Activated T-helper 17 cell treated with anti-CD3 and anti-CD28 coated beads, Interleukin-2, amount 50 U/mL, for 72 hours (primary cell): ENCODE results near the gene ZNF525. TPM values are rescaled to one million over a fixed set of nuclear protein-coding genes. Genes with fewer than 3 reads are reported as not detected.
"Not testable (repeated sequence)": the region's sequence is repeated elsewhere in the genome, so short reads cannot be mapped to it uniquely, and the experiment has no call there.

Source experiments
- ATAC-seq: fragments of 150-1000 bp; cut with Tn5 transposase; replicated peaks from 2 replicates; pipeline ENCODE4 v1.10.0; 2021; ENCODE audit warnings: mild to moderate bottlenecking, moderate library complexity
- H3K27ac Mint-ChIP-seq: one replicate; pipeline ENCODE4 v1.8.0; 2022; ENCODE audit warnings: mixed read lengths
- H3K27me3 Mint-ChIP-seq: one replicate; pipeline ENCODE4 v1.8.0; 2022; ENCODE audit warnings: mixed read lengths
- H3K36me3 Mint-ChIP-seq: one replicate; pipeline ENCODE4 v1.8.0; 2022; ENCODE audit warnings: low read depth, mild to moderate bottlenecking, mixed read lengths
- H3K4me1 Mint-ChIP-seq: one replicate; pipeline ENCODE4 v1.8.0; 2022; ENCODE audit warnings: mixed read lengths
- H3K4me3 Mint-ChIP-seq: one replicate; pipeline ENCODE4 v1.8.0; 2022; ENCODE audit warnings: mild to moderate bottlenecking, mixed read lengths
- H3K9me3 Mint-ChIP-seq: one replicate; pipeline ENCODE4 v1.8.0; 2022; ENCODE audit warnings: mixed read lengths
- total RNA-seq, 2 donors: library from RNA; stranded (reverse); gene quantifications; one replicate each; pipeline ENCODE4 v1.2.3, GENCODE V29; 2022

Gene ZNF525
- total RNA-seq, 2 donors from 2014 or later, result 12.0 to 24.8 TPM

GRCh38 chr19:53381376-53381775 lies 15.9 kb downstream of the ZNF525 start:
- no peaks in the 10 kb centered on the region for H3K4me1 Mint-ChIP-seq
- H3K36me3 Mint-ChIP-seq, result peaks cover 77% of the 10 kb centered on the region
- peaks cover 43% of the 10 kb centered on the region for H3K9me3 Mint-ChIP-seq
- no peak overlapping the region for H3K27ac Mint-ChIP-seq
- ATAC-seq, result peak; percentile 14
- H3K4me3 Mint-ChIP-seq, result no peak overlapping the region
- no peaks in the 10 kb centered on the region for H3K27me3 Mint-ChIP-seq

- no peak for ATAC-seq
- no peaks in the 10 kb centered on the region for H3K27me3 Mint-ChIP-seq
- H3K4me1 Mint-ChIP-seq, result no peaks in the 10 kb centered on the region
- H3K4me3 Mint-ChIP-seq, result no peak overlapping the region
- peaks cover 18% of the 10 kb centered on the region for H3K36me3 Mint-ChIP-seq
- H3K27ac Mint-ChIP-seq, result no peak overlapping the region
- peaks cover 31% of the 10 kb centered on the region for H3K9me3 Mint-ChIP-seq
Observed at GRCh38 chr19:53388168-53388567, 22.7 kb downstream of the ZNF525 start.

DNA sequence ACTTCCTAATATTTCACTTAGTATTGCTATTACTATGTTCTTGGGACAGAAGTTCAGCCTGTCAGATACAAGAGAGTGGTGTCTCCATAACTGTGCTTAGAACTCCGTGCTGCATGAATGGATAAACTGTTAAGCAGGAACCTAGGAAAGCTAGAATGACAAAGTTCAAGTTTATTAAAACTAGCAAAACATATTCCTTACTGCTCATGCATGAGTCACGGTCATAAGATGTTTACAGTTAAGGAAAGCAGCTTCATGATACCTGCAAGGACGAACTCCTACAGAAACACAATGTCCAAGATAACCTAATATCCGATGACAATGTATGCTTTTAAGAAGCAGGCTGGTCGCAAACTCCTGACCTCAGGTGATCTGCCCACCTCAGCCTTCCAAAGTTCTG lies 23.4 kb downstream of the ZNF525 start:
- H3K36me3 Mint-ChIP-seq, result peaks cover 18% of the 10 kb centered on the region
- no peaks in the 10 kb centered on the region for H3K4me1 Mint-ChIP-seq
- H3K9me3 Mint-ChIP-seq, result peaks cover 31% of the 10 kb centered on the region
- no peak for ATAC-seq
- H3K27me3 Mint-ChIP-seq, result no peaks in the 10 kb centered on the region
- no peak overlapping the region for H3K4me3 Mint-ChIP-seq
- H3K27ac Mint-ChIP-seq, result no peak overlapping the region

- Mint-ChIP-seq H3K9me3 (peaks cover 29% of the 10 kb centered on the region), H3K36me3 (peaks cover 18% of the 10 kb centered on the region), H3K4me3 (no peak overlapping the region), H3K4me1 (no peaks in the 10 kb centered on the region), H3K27me3 (no peaks in the 10 kb centered on the region), H3K27ac (no peak overlapping the region)
- ATAC-seq, result no peak
Observed at GRCh38 chr19:53389571-53389970, 24.1 kb downstream of the ZNF525 start.

GRCh38 chr19:53389978-53390377 lies 24.5 kb downstream of the ZNF525 start:
- no peak overlapping the region for H3K4me3 Mint-ChIP-seq
- H3K9me3 Mint-ChIP-seq, result peaks cover 25% of the 10 kb centered on the region
- H3K4me1 Mint-ChIP-seq, result no peaks in the 10 kb centered on the region
- no peak for ATAC-seq
- H3K36me3 Mint-ChIP-seq, result peaks cover 17% of the 10 kb centered on the region
- H3K27ac Mint-ChIP-seq, result no peak overlapping the region
- H3K27me3 Mint-ChIP-seq, result no peaks in the 10 kb centered on the region

GRCh38 chr19:53394522-53394973 lies 29.0 kb downstream of the ZNF525 start:
- ATAC-seq, result peak; percentile 1
- H3K27me3 Mint-ChIP-seq, result no peaks in the 10 kb centered on the region
- H3K27ac Mint-ChIP-seq, result peak overlapping the region; percentile 69
- peaks cover 41% of the 10 kb centered on the region for H3K36me3 Mint-ChIP-seq
- peaks cover 4% of the 10 kb centered on the region for H3K9me3 Mint-ChIP-seq
- H3K4me1 Mint-ChIP-seq, result peaks cover 8% of the 10 kb centered on the region
- H3K4me3 Mint-ChIP-seq, result peak overlapping the region; percentile 84

GRCh38 chr19:53394974-53395839 lies 29.7 kb downstream of the ZNF525 start, which contains the start of gene ZNF765:
Gene ZNF765 (plus strand): TSS chr19:53395149. CDS start chr19:53398016, 2,867 bp downstream.
- no peaks in the 10 kb centered on the region for H3K27me3 Mint-ChIP-seq
- peaks cover 3% of the 10 kb centered on the region for H3K9me3 Mint-ChIP-seq
- H3K36me3 Mint-ChIP-seq, result peaks cover 47% of the 10 kb centered on the region
- ATAC-seq, result peak; percentile 99
- H3K27ac Mint-ChIP-seq, result peak within 1 kb of the TSS; percentile 69
- peak within 1 kb of the TSS; percentile 84 for H3K4me3 Mint-ChIP-seq
- H3K4me1 Mint-ChIP-seq, result peaks cover 8% of the 10 kb centered on the region

DNA sequence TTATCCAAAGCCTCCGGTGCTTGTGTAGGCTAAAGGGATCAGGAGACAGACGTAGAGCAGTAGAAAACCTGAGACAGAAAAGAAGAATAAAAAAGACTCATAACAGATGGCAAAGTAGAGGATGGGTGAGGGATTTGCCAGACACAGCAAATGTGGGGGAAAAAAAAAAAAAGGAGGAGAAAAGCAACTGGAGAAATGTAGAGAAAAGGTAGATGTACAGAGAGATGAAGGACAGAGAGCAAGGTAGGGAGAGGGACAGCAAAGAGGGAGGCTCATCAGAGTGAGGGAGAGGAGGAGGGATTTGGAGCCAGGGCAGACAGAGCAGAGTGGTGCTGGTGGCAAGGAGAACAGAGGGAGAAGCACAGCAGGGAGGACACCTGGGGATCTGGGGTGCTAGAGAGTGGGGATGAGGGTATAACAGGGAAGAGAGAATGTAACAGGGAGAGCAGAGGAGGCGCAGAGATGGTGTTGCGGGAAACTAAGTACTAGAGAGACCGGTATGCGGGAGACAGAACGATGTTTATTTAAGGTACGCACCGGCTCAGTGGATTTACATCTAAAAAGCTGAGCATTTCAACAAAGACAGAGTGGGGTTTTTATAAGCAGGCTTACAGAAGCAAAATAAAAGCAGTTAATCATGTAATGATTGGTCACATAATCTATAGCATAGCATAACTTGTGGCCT lies 30.5 kb downstream of the ZNF525 start:
- Mint-ChIP-seq H3K4me3 (peak overlapping the region; percentile 84), H3K36me3 (peaks cover 55% of the 10 kb centered on the region), H3K27ac (peak overlapping the region; percentile 69)
- H3K27me3 Mint-ChIP-seq, H3K9me3 Mint-ChIP-seq, H3K4me1 Mint-ChIP-seq, ATAC-seq: not testable (repeated sequence)

DNA sequence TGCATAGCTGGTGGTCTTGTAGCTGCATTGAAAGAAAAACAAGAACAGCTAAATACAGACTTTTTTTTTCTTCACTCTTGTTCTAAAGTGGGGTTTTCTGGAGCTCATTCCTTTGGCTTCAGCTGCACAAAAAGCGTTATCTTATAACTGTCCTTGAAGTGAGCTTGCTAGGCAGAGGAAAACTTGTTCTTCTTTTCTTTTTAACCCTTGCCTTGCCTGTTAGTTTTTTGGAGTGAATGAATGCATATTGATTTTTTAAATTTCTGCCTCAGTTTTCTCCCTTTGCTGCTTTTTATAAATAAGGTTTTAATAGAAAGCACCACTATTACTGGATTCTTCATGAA lies 31.0 kb downstream of the ZNF525 start:
- H3K9me3 Mint-ChIP-seq, result peaks cover 5% of the 10 kb centered on the region
- no peak for ATAC-seq
- H3K4me1 Mint-ChIP-seq, result peaks cover 8% of the 10 kb centered on the region
- no peaks in the 10 kb centered on the region for H3K27me3 Mint-ChIP-seq
- peaks cover 60% of the 10 kb centered on the region for H3K36me3 Mint-ChIP-seq
- H3K4me3 Mint-ChIP-seq, result peak overlapping the region; percentile 84
- H3K27ac Mint-ChIP-seq, result no peak overlapping the region

DNA sequence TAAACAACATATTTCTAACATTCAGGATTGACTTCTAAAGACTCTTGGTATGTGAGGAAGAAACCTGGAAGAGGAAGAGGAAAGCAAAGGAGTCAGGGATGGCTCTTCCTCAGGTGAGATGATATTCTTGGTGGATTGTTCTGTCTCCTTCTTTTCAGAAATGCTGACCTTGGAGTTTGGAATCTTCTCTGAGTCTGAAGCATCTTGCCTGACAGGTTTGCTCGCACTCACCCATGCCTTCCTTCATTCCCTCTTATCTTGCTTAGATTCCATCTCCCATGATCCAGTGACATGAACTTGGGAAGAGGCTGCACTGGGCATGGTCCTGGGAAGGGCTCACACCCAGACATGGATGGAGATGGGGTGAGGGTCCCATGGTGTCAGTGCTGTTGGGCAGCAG lies 32.4 kb downstream of the ZNF525 start:
- not testable (repeated sequence) for H3K9me3 Mint-ChIP-seq, H3K4me3 Mint-ChIP-seq, H3K27ac Mint-ChIP-seq, H3K4me1 Mint-ChIP-seq, ATAC-seq, H3K27me3 Mint-ChIP-seq
- peaks cover 74% of the 10 kb centered on the region for H3K36me3 Mint-ChIP-seq

DNA sequence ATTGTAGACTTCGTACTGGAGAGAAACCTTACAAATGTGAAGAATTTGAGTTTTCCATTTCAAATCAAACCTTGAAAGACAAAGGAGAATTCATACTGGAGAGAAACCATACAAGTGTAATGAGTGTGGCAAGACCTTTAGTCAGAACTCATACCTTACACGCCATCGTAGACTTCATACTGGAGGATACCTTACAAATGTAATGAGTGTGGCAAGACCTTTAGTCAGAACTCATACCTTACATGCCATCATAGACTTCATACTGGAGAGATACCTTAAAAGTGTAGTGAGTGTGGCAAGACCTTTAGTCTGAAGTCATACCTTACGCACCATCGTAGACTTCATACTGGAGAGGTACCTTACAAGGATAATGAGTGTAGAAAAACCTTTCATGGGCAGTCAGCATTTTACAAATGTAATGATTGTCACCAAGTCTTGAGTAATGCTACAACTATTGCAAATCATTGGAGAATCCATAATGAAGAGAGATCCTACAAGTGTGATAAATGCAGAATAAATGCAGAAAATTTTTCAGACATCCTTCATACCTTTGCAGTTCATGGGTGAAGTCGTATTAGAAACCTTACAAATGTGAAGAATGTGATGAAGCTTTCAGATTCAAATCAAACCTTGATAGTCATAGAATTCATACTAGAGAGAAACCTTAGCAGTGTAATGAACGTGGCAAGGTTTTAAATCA lies 44.1 kb downstream of the ZNF525 start:
- H3K27ac Mint-ChIP-seq, result no peak overlapping the region
- H3K4me3 Mint-ChIP-seq, result no peak overlapping the region
- peaks cover 39% of the 10 kb centered on the region for H3K9me3 Mint-ChIP-seq

GRCh38 chr19:53420520-53421315 lies 55.2 kb downstream of the ZNF525 start:
- not testable (repeated sequence) for ATAC-seq, H3K4me1 Mint-ChIP-seq, H3K27ac Mint-ChIP-seq, H3K27me3 Mint-ChIP-seq, H3K4me3 Mint-ChIP-seq, H3K36me3 Mint-ChIP-seq, H3K9me3 Mint-ChIP-seq

More for the DNA sequence above, 44.1 kb downstream of the ZNF525 start:
- Mint-ChIP-seq H3K4me1 (no peaks in the 10 kb centered on the region), H3K27me3 (no peaks in the 10 kb centered on the region), H3K36me3 (peaks cover 46% of the 10 kb centered on the region)
- ATAC-seq, result no peak

- H3K27me3 Mint-ChIP-seq, result no peaks in the 10 kb centered on the region
- no peak overlapping the region for H3K27ac Mint-ChIP-seq
- H3K4me3 Mint-ChIP-seq, result no peak overlapping the region
- no peaks in the 10 kb centered on the region for H3K4me1 Mint-ChIP-seq
- ATAC-seq, result no peak
- H3K36me3 Mint-ChIP-seq, result no peaks in the 10 kb centered on the region
- H3K9me3 Mint-ChIP-seq, result peaks cover 4% of the 10 kb centered on the region
Observed at GRCh38 chr19:53422551-53422950, 57.0 kb downstream of the ZNF525 start.

GRCh38 chr19:53423074-53423473 lies 57.6 kb downstream of the ZNF525 start:
- ATAC-seq, H3K9me3 Mint-ChIP-seq, H3K27ac Mint-ChIP-seq, H3K36me3 Mint-ChIP-seq, H3K4me3 Mint-ChIP-seq, H3K27me3 Mint-ChIP-seq, H3K4me1 Mint-ChIP-seq: not testable (repeated sequence)
